A549 (cell line): ENCODE results near the gene SAXO2. TPM values are rescaled to one million over a fixed set of nuclear protein-coding genes. Genes with fewer than 3 reads are reported as not detected.
"Not testable (repeated sequence)": the region's sequence is repeated elsewhere in the genome, so short reads cannot be mapped to it uniquely, and the experiment has no call there.

Experiments used
- ATAC-seq, 2 experiments: fragments of 200-7000 bp in 1 of 2; fragments of >200 bp in 1 of 2; cut with Nextera tagmentation in 1 of 2; cut with Tn5 transposase in 1 of 2; 3 replicates each; pipeline versions ENCODE4 v1.8.0 to v1.9.1; 2018 to 2020; ENCODE audit warnings: mild to moderate bottlenecking in 1 of 2, moderate library complexity in 1 of 2
- CTCF ChIA-PET: fragments of 300-600 bp; sonication (Branson Sonifier 250); formaldehyde crosslinking; extraction: SDS; loops from one replicate; lab custom pipeline; 2021; ENCODE audit warnings: antibody characterized with exemption, inconsistent platforms; lab: Yijun Ruan, JAX
- POLR2A ChIA-PET: fragments of 350-600 bp; formaldehyde crosslinking; extraction: SDS; loops from one replicate; lab custom pipeline; 2021; ENCODE audit warnings: antibody characterized with exemption, inconsistent platforms; lab: Yijun Ruan, JAX
- DNase-seq, 2 experiments: peaks; one replicate each; pipeline versions ENCODE4 v3.0.0 to v3.0.0-alpha.2; 2011 to 2016; ENCODE audit warnings: low read depth in 1 of 2, low spot score in 1 of 2
- FAIRE-seq: peaks from 2 replicates; lab custom pipeline; 2011; peaks lifted over from hg19 to GRCh38; lab: Jason Lieb, UNC
- H3K27ac ChIP-seq, 2 experiments: fragments of >200 bp; sonication (Bioruptor Twin); formaldehyde crosslinking; 3 replicates each; pipeline ENCODE4 v1.5.1; 2016 to 2017
- H3K4me1 ChIP-seq: fragments of >200 bp; sonication (Bioruptor Twin); formaldehyde crosslinking; 3 replicates; pipeline ENCODE4 v1.6.1; 2016
- H3K4me2 ChIP-seq: fragments of >200 bp; sonication (Bioruptor Twin); formaldehyde crosslinking; 3 replicates; pipeline ENCODE4 v1.6.1; 2016
- H3K4me3 ChIP-seq: fragments of >200 bp; sonication (Bioruptor Twin); formaldehyde crosslinking; 3 replicates; pipeline ENCODE4 v1.5.1; 2016
- H3K9me3 ChIP-seq: fragments of >200 bp; sonication (Bioruptor Twin); formaldehyde crosslinking; 3 replicates; pipeline ENCODE4 v1.6.1; 2016
- BCL3 ChIP-seq: fragments of >200 bp; sonication (Bioruptor Twin); formaldehyde crosslinking; IDR thresholded peaks from 3 replicates; pipeline ENCODE4 v1.6.1; 2016
- CEBPB ChIP-seq, 2 experiments: fragments of >200 bp in 1 of 2; sonication (Bioruptor Twin) in 1 of 2; formaldehyde crosslinking in 1 of 2; IDR thresholded peaks; 2 replicates each; pipeline ENCODE4 v1.6.1; 2012 to 2016
- CTCF ChIP-seq: fragments of >200 bp; sonication (Bioruptor Twin); formaldehyde crosslinking; IDR thresholded peaks from 3 replicates; pipeline ENCODE4 v1.5.1; 2016
- EHF ChIP-seq: fragments of 250-450 bp; sonication (Bioruptor Pico); IDR thresholded peaks from 2 replicates; pipeline ENCODE4 v1.5.0; 2020; ENCODE audit warnings: mild to moderate bottlenecking
- HOXA7 ChIP-seq: fragments of 250-450 bp; sonication (Bioruptor Pico); IDR thresholded peaks from 2 replicates; pipeline ENCODE4 v1.5.0; 2020; ENCODE audit warnings: mild to moderate bottlenecking, moderate library complexity
- JUN ChIP-seq, 2 experiments: fragments of >200 bp; sonication (Bioruptor Twin); formaldehyde crosslinking; IDR thresholded peaks; 2 replicates in 1 of 2; 3 replicates in 1 of 2; pipeline ENCODE4 v1.6.1; 2016 to 2017
- KDM5A ChIP-seq: fragments of 200-600 bp; sonication (generic); IDR thresholded peaks from 2 replicates; pipeline ENCODE4 v1.6.1; 2016; ENCODE audit warnings: antibody characterized with exemption, mild to moderate bottlenecking
- MAFK ChIP-seq: fragments of 450-650 bp; IDR thresholded peaks from 2 replicates; pipeline ENCODE4 v1.6.1; 2014; ENCODE audit not compliant: partially characterized antibody
- MAX ChIP-seq: IDR thresholded peaks from 2 replicates; pipeline ENCODE4 v1.6.1; 2012
- MAZ ChIP-seq: fragments of 150-350 bp; IDR thresholded peaks from 2 replicates; pipeline ENCODE4 v1.6.1; 2014; ENCODE audit warnings: antibody characterized with exemption, low read depth, low read length, borderline replicate concordance
- MYC ChIP-seq: IDR thresholded peaks from 2 replicates; pipeline ENCODE4 v1.6.1; 2012; ENCODE audit warnings: mild to moderate bottlenecking, inconsistent platforms, low read length, improper control_type of control experiment, borderline replicate concordance
- PHF8 ChIP-seq: fragments of 200-600 bp; sonication (generic); IDR thresholded peaks from 2 replicates; pipeline ENCODE4 v1.6.1; 2016; ENCODE audit warnings: low read depth, mild to moderate bottlenecking, antibody characterized with exemption, moderate library complexity, borderline replicate concordance
- POLR2A ChIP-seq: IDR thresholded peaks from 2 replicates; pipeline ENCODE4 v1.6.1; 2012; ENCODE audit warnings: mild to moderate bottlenecking, low read length
- RAD21 ChIP-seq, 2 experiments: fragments of >200 bp in 1 of 2; sonication (Bioruptor Twin) in 1 of 2; formaldehyde crosslinking in 1 of 2; IDR thresholded peaks in 1 of 2; conservative IDR thresholded peaks in 1 of 2; 2 replicates in 1 of 2; 3 replicates in 1 of 2; pipeline ENCODE4 v1.6.1; 2012 to 2018; ENCODE audit warnings: inconsistent platforms in 1 of 2
- WGBS: methylation state at CpG from one replicate; pipeline ENCODE4 v1.1.6; 2017; ENCODE audit errors: missing lambda C conversion rate; 5-methylcytosine and 5-hydroxymethylcytosine counted together
- polyA minus RNA-seq: library from RNA; depleted of rRNA, polyadenylated mRNA; stranded (reverse); fragments of >200 nt; gene quantifications from 2 replicates; pipeline ENCODE4 v1.2.3, GENCODE V29; 2011; rRNA and poly(A)+ RNA removed
- polyA plus RNA-seq, 4 experiments: library from polyadenylated mRNA; depleted of rRNA in 3 of 4; stranded (reverse); fragments of >200 nt; fragmentation: RNase III in 1 of 4; extraction: RNeasy Plus Mini Kit Qiagen cat#74134 plus additional on column Dnase treatment in 1 of 4; gene quantifications; 2 replicates in 3 of 4; 3 replicates in 1 of 4; pipeline ENCODE4 v1.2.3, GENCODE V29; 2011 to 2017

SAXO2 gene, protein sequence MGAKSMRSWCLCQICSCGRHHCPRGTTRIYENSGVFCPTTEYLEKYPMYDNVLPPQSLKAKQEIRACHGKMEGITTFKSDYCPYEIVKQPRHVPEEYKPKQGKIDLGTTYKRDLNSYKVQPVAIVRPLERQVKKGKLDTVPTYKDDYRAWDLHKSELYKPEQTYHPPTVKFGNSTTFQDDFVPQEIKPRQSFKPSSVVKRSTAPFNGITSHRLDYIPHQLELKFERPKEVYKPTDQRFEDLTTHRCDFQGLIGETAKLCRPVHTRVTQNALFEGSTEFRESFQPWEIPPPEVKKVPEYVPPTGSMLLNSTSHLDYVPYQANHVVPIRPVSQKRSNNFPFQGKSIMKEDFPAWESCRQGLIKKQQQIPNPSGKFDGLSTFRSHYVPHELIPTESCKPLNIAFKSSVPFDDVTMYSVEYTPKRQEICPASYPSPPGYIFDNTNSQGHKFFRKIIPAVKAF
- polyA plus RNA-seq (2011; rRNA removed) = 1.1 and 4.5 TPM in 2 replicates
- polyA plus RNA-seq (2012; cell fraction: cytosol; rRNA removed) = 1.6 and 2.6 TPM in 2 replicates
- 2.5 and 2.8 TPM in 2 replicates for polyA plus RNA-seq (2012; cell fraction: nucleus; rRNA removed)
- polyA plus RNA-seq (2017; fragmentation: RNase III; extraction: RNeasy Plus Mini Kit Qiagen cat#74134 plus additional on column Dnase treatment) = 1.8 to 2.5 TPM (median 2.2 TPM) in 3 replicates
- polyA minus RNA-seq = 0.37 and 5.2 TPM in 2 replicates

- peak within 1 kb of the TSS; percentile 78 for H3K4me2 ChIP-seq
- FAIRE-seq (no peak), ATAC-seq (peak; percentile 94 to 96), DNase-seq (peak; percentile 87 to 90)
- WGBS = 2% methylated on average over 43 of the region's 57 CpGs
- POLR2A ChIA-PET = interaction anchor here (0.6 to 1.6 kb wide), 5 partner anchors 16 to 278 kb away, joined by 3 to 6 read pairs (median 4); partner anchors contain the start of gene RPS17
- TF ChIP-seq HOXA7 (CRISPR knock-in tag) = no peak
- peak; percentile 21; the same call in 1 of the 3 replicates for TF ChIP-seq BCL3
- peak in 1 of 2 experiments; percentile 57; a peak in 2 of 5 replicates for TF ChIP-seq JUN (IDR thresholded peaks at IDR 0.05)
- TF ChIP-seq MYC = no peak
- TF ChIP-seq RAD21 (conservative IDR thresholded peaks at IDR 0.05 in 1 of 2, IDR thresholded peaks at IDR 0.05 in 1 of 2) = no peak
- TF ChIP-seq MAX = peak; percentile 28
- no peak for TF ChIP-seq EHF (CRISPR knock-in tag)
- peak; percentile 71 for TF ChIP-seq POLR2A
- TF ChIP-seq MAZ = peak; percentile 26; the same call in 1 of the 2 replicates
- no peak for TF ChIP-seq KDM5A
- TF ChIP-seq PHF8 = peak; percentile 52
- no peak for TF ChIP-seq CTCF
- peak within 1 kb of the TSS; percentile 74 to 93 for H3K27ac ChIP-seq
- H3K4me3 ChIP-seq = peak within 1 kb of the TSS; percentile 68
- CTCF ChIA-PET = interaction anchor here (1.0 to 1.1 kb wide), 2 partner anchors 10 to 15 kb away, joined by 3 to 4 read pairs; no protein-coding TSS in a partner anchor
- H3K9me3 ChIP-seq = no peaks in the 10 kb centered on the region
- peaks cover 19% of the 10 kb centered on the region; the same call in 2 of the 3 replicates for H3K4me1 ChIP-seq
Observed at GRCh38 chr15:82262422-82263026, at the start of gene SAXO2, which contains the start of gene EFL1. Gene SAXO2, plus strand, starts transcription at chr15:82262818. Its CDS starts 62 bp downstream, at chr15:82262880. Gene EFL1, minus strand, starts transcription at chr15:82262734. Its CDS starts 956 bp downstream, at chr15:82261778.

DNA sequence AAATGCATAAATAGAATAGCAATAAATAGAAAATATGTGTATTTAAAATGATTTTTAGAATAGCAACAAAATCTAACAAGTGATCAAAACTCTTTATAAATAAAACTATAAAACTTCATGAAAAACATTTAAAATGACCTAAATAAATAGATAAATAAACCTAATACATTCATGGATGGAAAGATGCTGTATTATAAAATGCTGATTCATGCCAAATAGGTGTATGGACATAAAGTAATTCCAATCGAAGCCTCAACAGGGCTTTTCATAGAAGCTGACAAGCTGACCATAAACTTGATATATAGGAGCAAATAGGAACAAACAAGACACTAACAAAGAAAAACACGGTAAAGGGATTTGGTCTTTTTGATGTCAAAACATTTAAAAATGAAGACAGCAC is 46.5 kb upstream of the SAXO2 start:
- POLR2A ChIA-PET, H3K4me3 ChIP-seq, H3K9me3 ChIP-seq, ATAC-seq, DNase-seq, FAIRE-seq, H3K4me2 ChIP-seq, CTCF ChIA-PET, H3K4me1 ChIP-seq, H3K27ac ChIP-seq: not testable (repeated sequence)
- 86% methylated on average over 2 of the region's 2 CpGs for WGBS
- TF ChIP-seq MAFK = peak; percentile 63

DNA sequence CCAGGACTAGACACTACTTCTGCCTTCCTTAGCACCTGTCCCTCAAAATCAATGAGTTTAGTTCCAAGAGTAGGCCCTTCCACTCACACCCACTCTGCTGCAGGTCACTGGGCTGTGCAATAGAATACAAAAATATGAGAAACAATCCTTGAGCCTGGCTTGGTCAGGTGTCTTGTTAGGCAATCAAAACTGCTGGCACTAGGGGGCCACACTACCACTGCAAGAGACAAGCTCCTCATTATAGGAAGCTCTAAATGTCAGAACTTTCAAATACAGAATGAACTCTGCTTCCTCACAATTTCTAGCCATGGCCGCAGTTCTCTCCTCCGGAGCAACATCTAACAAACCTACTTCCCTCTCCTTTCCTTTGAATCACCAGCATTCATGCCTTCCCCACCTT is 41.1 kb upstream of the SAXO2 start:
- CTCF ChIA-PET, H3K4me1 ChIP-seq, H3K9me3 ChIP-seq, FAIRE-seq, H3K27ac ChIP-seq: not testable (repeated sequence)
- ATAC-seq (peak; percentile 80 to 88), DNase-seq (peak; percentile 3 to 49)
- 92% methylated on average over 2 of the region's 2 CpGs for WGBS
- TF ChIP-seq CEBPB (IDR thresholded peaks at IDR 0.05) (peak in 1 of 2 experiments; percentile 56; a peak in 2 of 4 replicates), RAD21 (conservative IDR thresholded peaks at IDR 0.05 in 1 of 2, IDR thresholded peaks at IDR 0.05 in 1 of 2) (peak; percentile 15 to 38; a peak in 1 of 5 replicates), CTCF (peak; percentile 28; the same call in 1 of the 3 replicates)
- TF ChIP-seq, all 56 proteins: peak for 3; not testable (repeated sequence) for 53
- H3K4me3 ChIP-seq, POLR2A ChIA-PET, H3K4me2 ChIP-seq: not testable (repeated sequence)
